GM18951 (cell line): Measurements from ENCODE around the gene HDAC8.

Experiments
- POLR2A ChIP-seq: IDR thresholded peaks from 4 replicates; pipeline ENCODE4 v1.6.1; 2011; ENCODE audit warnings: mild to moderate bottlenecking; ENCODE audit not compliant: insufficient read length, insufficient read depth; ENCODE audit errors: extremely low read depth
- in situ Hi-C: fragments of 300-500 bp; cut with MboI; formaldehyde crosslinking; loops from one replicate; pipeline ENCODE4 v1.12.0; 2022; ENCODE audit warnings: low sequenced_read_pairs, mixed read lengths, inconsistent platforms; ENCODE audit not compliant: unreplicated experiment

HDAC8 gene

GRCh38 chrX:72280321-72280845 lies 292.3 kb downstream of the HDAC8 start:
- in situ Hi-C loops, result no loop called here
- TF ChIP-seq POLR2A, result no peak
